ENCODE data around the gene GLB1L3.
"Not testable (repeated sequence)": the region's sequence is repeated elsewhere in the genome, so short reads cannot be mapped to it uniquely, and the experiment has no call there.

GLB1L3 gene

GRCh38 chr11:134317103-134317502 is 40.9 kb downstream of the GLB1L3 start:
- no peak for DNase-seq

GRCh38 chr11:134321373-134321772 is 45.2 kb downstream of the GLB1L3 start:
- not testable (repeated sequence) for DNase-seq

GRCh38 chr11:134322553-134322952 is 46.4 kb downstream of the GLB1L3 start:
- DNase-seq = no peak

GRCh38 chr11:134328433-134328832 is 52.3 kb downstream of the GLB1L3 start:
- DNase-seq = no peak

- DNase-seq = no peak
Measured at GRCh38 chr11:134330611-134331353, 54.6 kb downstream of the GLB1L3 start.

- no peak for DNase-seq
Measured at GRCh38 chr11:134331354-134332188, 55.4 kb downstream of the GLB1L3 start, which contains the start of gene GLB1L2. GLB1L2 (plus strand) TSS chr11:134331988; CDS start chr11:134332062, 74 bp downstream.

- no peak for DNase-seq
Measured at GRCh38 chr11:134332189-134332631, 56.0 kb downstream of the GLB1L3 start.

GRCh38 chr11:134332782-134333181 is 56.6 kb downstream of the GLB1L3 start:
- no peak for DNase-seq

GRCh38 chr11:134333312-134333711 is 57.1 kb downstream of the GLB1L3 start:
- no peak for DNase-seq

- no peak for DNase-seq
Measured at GRCh38 chr11:134333946-134334345, 57.8 kb downstream of the GLB1L3 start.

GRCh38 chr11:134334796-134335571 is 58.8 kb downstream of the GLB1L3 start:
- DNase-seq = no peak

- no peak for DNase-seq
Measured at GRCh38 chr11:134337051-134337450, 60.9 kb downstream of the GLB1L3 start.

GRCh38 chr11:134338068-134338467 is 61.9 kb downstream of the GLB1L3 start:
- DNase-seq = no peak

GRCh38 chr11:134338654-134339053 is 62.5 kb downstream of the GLB1L3 start:
- DNase-seq = no peak

GRCh38 chr11:134339756-134340155 is 63.6 kb downstream of the GLB1L3 start:
- no peak for DNase-seq

- DNase-seq = no peak
Measured at GRCh38 chr11:134340354-134340964, 64.3 kb downstream of the GLB1L3 start.

GRCh38 chr11:134341805-134342571 is 65.8 kb downstream of the GLB1L3 start:
- DNase-seq = no peak

- DNase-seq = no peak
Measured at GRCh38 chr11:134342572-134343340, 66.6 kb downstream of the GLB1L3 start.

- DNase-seq = no peak
Measured at GRCh38 chr11:134343646-134344045, 67.5 kb downstream of the GLB1L3 start.

GRCh38 chr11:134344497-134345236 is 68.5 kb downstream of the GLB1L3 start:
- DNase-seq = not testable (repeated sequence)
